ENCODE results near the gene IMMP2L.
"Not testable (repeated sequence)": the region's sequence is repeated elsewhere in the genome, so short reads cannot be mapped to it uniquely, and the experiment has no call there.

Gene IMMP2L
- 7.9 to 12.7 reads per million in 2 donors for total RNA-seq

GRCh38 chr7:111561904-111562732 lies at the start of gene IMMP2L:
Gene IMMP2L, minus strand, starts transcription at chr7:111562492.
- peak; percentile 77 for DNase-seq

- DNase-seq = not testable (repeated sequence)
These were observed 47.4 kb upstream of the IMMP2L start for GRCh38 chr7:111609483-111610254.

DNA sequence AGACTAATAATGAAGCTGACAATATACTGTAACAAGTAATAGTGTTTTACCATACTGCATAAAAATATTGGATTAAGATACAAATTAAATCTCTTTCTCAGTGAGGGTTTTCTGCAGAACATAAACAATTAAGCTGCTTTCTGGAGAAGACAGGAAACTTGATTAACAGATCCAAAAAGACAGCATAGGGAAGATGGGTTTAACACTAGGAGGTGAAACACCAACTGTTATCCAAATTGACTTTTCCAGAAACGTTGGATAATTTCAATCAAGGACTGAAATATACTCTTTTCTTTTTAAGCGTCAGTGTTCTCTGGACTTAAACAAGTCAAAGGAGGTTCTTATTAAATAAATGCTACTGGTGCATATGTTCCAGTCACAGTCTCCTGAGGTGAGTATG lies 45.3 kb upstream of the IMMP2L start:
- no peak for DNase-seq

GRCh38 chr7:111605246-111605645 lies 43.0 kb upstream of the IMMP2L start:
- no peak for DNase-seq

DNA sequence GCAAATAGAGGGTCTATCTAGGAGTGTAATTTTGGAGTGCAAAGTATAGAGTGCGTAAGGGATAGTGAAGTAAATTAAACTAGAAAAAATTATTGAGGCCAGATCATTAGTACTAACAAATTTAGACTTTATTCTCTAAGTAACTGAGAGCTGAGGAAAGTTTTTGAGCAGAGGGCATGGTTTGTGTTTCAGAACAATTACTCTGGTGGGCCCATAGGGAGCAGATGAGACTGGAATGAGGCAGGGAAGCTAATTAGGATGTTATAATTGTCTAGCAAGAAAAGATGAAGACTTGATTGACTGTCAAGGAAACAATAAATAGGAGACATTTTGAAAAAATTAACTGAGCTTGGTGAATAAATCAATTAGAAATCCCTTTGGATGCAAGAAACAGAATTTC lies 37.8 kb upstream of the IMMP2L start:
- DNase-seq = no peak

- no peak for DNase-seq
These were observed 33.5 kb upstream of the IMMP2L start for GRCh38 chr7:111595780-111596179.

DNA sequence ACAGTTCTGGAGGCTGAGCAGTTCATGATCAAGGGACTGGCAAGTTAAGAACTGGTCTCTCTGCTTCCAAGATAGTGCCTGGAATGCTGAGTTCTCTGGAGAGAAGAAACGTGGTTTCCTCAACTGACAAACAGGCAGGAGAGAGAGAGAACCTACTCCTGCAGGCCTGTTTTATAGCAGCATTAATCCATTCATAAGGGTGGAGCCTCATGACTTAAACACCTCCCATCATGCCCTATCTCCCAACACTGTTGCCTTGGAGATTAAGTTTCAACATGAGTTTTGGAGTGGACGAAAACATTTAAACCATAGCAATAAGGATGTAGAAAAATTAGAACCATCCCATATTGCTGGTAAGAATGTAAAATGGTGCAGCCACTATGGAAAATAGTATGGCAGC lies 32.3 kb upstream of the IMMP2L start:
- no peak for DNase-seq

DNA sequence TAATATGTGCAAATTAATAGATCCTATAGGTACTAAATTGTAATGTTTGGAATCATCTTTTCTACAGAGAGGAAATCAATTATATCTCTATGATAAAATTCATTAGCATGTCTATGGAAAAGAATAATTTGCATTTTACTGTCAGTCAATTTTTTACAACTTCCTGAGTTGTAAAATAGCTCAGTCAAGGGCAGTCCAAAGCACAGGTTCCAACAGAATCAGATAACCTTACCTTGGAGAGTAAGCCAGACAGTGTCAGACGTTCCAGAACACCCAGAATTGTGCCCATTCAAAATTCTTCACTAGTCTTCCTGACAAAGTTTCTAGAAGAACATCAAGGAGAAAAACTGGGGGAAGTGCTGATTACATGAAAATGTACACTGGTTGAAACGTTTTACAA lies 31.1 kb upstream of the IMMP2L start:
- DNase-seq = no peak

DNA sequence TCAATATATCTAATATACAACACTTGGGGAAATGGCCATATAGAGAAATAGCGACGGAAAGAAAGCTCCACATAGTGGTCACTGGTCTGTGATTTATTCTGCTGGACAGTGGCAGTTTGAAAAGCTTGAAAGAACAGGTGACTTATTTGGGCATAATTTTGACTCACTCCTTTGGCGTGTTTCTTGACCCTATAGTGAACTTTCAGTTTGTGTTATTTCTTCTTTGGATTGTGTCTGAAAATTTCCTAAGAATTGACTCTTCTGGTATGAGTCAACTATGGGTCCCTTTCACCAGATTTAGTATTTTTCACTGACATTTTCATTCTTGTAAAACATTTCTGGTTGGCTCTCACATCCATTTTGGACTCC lies 25.8 kb upstream of the IMMP2L start:
- no peak for DNase-seq

DNA sequence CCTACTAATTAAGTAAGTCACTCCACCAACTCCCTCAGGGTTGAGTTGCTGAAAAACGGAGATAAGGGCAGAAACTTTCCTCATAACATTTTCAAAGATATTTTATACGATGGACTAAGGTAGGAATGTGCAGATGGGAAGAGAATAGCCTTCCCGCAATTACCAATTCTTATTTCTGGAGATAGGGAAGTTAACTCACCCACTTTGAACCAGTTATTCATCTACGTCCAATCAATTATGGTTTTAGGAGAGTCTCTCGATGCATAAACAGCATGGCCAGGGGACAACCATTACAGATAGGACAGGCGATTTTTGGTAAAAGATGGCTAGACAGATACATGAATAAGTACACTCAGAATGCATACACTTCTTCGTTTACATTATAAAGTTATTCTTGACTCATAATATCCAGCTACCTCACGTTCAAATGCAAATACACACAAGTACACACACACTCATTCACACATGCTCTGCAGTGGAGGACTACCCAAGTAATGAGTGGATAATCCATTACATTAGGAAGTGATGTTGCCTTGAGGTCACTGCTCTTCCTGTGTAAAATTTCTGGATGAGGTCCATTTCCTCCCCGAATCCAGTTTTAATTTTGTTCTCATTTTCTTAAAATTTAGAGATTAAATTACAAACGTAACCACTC lies 25.2 kb upstream of the IMMP2L start:
- DNase-seq = no peak

DNA sequence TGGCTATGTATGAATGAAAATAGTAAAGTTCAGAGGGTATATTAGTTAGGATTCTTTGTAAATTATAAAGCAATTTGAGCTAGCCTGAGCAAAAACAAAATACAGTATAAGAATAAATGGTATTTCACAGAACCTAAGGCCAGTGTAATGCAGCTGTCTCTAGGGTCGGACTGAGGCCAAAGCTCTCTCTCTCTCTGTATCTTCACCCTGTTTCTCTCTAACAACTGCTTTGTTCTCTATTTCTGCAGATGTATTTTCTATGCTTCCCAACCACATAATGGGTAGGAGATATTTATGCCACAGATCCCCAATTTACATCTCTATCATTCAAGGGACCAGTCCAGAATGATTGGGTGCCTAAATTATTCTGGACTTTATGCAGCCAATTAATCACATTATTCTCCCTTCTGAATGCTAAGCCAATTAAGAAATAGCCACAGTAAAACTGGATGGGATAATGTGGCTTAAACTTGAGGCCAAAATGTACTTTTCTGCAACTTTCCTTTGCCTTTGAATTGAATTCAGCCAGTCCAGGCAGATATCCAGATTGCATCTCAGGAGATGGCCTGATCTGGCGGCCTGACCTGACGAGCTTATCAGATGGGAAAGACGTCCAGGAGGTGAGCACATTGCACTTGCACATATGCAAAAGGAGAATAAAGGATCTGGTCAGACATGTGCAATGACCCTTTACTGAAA lies 24.6 kb upstream of the IMMP2L start:
- no peak for DNase-seq

GRCh38 chr7:111581784-111582488 lies 19.6 kb upstream of the IMMP2L start:
- not testable (repeated sequence) for DNase-seq

DNA sequence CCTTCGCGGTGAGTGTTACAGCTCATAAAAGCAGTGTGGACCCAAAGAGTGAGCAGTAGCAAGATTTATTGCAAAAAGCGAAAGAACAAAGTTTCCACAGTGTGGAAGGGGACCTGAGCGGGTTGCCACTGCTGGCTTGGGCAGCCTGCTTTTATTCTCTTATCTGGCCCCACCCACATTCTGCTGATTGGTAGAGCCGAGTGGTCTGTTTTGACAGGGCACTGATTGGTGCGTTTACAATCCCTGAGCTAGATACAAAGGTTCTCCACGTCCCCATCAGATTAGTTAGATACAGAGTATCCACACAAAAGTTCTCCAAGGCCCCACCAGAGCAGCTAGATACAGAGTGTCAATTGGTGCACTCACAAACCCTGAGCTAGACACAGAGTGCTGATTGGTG lies 18.9 kb upstream of the IMMP2L start:
- DNase-seq = not testable (repeated sequence)

- no peak for DNase-seq
These were observed 16.5 kb upstream of the IMMP2L start for GRCh38 chr7:111578754-111579153.

DNA sequence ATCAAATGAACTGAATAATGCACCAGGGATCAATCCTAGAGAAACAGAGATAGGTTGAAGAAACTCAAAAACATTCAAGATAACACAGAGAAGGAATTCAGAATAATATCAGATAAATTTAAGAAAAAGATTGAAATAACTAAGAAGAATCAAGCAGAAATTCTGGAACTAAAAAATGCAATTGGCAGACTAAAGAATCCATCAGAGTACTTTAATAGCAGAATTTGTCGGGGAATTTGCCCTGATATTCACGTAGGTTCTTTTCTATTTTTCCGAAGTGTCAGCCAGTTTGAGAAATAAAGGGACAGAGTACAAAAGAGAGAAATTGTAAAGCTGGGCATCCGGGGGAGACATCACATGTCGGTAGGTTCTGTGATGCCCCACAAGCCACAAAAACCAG lies 9.4 kb upstream of the IMMP2L start:
- no peak for DNase-seq

- DNase-seq = no peak
These were observed 6.7 kb upstream of the IMMP2L start for GRCh38 chr7:111568870-111569462.

DNA sequence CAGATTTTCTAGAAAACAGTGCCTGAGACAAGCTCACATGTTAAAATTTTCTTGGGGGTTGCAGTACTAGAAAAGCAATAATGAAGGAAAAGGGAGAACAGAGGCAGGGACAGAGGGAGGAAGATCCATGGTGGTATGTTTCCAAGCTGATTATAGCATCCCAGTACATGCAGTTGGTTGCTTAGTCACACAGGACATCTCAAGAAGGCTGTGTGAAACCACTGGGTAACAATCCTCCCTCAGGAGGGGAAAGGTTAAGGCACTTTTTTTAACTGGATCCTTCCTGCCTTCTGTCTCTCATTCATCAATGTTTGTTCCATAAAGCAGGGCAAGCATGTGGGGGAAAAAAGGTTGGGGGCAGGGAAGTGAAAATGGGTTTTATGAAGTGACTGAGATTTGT lies 6.1 kb upstream of the IMMP2L start:
- no peak for DNase-seq

- no peak for DNase-seq
These were observed 1.8 kb upstream of the IMMP2L start for GRCh38 chr7:111564078-111564477.

DNA sequence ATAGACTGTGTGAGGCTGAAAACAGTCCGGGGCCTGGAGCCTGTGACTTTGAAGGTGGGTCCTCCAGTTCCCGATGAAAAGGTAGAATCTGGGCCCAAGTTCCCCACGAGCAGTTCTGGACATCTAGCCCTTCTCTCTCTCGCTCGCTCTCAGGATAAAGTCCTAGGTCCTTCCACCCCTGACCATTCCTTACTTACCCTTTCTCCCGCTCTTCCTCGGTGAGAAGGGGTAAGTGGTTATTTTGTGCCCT lies 713 bp downstream of the IMMP2L start:
- no peak for DNase-seq

DNA sequence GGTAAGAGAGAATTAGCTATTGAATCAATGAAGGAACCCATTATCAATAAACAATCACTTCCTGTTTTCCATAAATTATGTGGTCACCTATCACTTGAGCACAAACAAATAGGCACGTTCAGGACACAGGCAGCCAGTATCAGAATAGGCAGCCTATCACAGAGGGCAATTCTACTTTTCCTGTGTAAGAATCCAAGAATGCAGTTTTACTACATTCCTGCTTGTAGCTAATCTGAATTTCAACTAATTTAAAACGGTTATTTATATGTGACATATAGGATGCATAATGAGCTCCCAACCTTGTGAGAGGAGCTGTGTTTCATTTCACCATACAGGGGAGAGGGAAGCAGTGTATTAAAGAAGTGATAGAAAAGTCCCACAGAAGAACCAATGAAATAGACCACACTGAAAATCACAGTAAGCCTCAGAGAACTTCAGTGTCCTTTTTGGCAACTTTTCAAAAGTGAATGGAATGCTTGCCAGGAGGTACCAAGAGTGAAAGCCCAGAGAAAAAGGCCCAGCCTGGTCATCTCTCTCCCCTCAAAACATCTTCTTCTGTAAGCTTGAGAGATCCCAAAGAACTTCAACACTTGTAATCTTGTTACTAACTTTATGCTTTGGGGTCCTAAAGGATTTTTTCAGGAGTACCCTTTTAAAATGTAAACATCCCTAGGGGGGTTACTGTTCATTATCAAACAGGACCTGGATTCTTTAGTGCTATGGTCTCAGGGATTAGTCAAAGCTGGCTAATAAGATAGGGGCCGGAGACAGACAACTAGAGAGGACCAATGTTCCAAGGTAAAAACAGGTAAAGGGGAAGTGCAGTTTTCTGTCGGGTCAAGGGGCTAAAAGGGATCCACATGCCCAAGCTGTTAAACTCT lies 1.3 kb downstream of the IMMP2L start:
- DNase-seq = no peak

DNA sequence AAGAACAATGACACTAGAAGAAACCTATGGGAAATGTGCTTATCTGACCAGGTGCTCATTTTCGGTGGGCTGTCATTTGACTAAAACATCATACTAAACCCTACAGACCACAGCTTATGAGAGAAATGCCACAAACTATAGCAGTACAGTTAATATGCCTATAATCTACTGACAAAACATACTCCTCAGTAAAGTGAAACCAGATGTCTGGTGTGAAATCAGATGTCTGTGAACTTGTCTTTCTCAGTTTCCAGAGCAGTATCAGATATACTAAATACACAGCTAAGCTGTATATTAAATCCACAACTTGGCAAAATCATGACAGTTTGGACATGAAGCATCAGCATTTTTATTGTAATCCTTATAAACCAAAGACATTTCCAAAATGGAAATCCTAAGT lies 3.3 kb downstream of the IMMP2L start:
- DNase-seq = no peak

Measured in activated gamma-delta T cell (primary cell).